NCI-H446 (cell line): ENCODE data around the gene ATOSA.
A peak's percentile ranks its signal among the peaks of the same experiment; 100 is the strongest.

Experiments
- DNase-seq, 2 experiments: peaks; one replicate each; lab custom pipeline; 2025; lab: John Stamatoyannopoulos, UW

Gene ATOSA

GRCh38 chr15:52682200-52682599 lies 3.0 kb upstream of the ATOSA start:
- DNase-seq = no peak

- DNase-seq = no peak
Measured at GRCh38 chr15:52681441-52681840, 2.3 kb upstream of the ATOSA start.

- no peak for DNase-seq
Measured at GRCh38 chr15:52680761-52681160, 1.6 kb upstream of the ATOSA start.

- DNase-seq = no peak
Measured at GRCh38 chr15:52680041-52680391, 828 bp upstream of the ATOSA start.

GRCh38 chr15:52678468-52679231 lies 538 bp downstream of the ATOSA start:
- peak in 1 of 2 experiments; percentile 30 for DNase-seq

- no peak for DNase-seq
Measured at GRCh38 chr15:52677593-52678467, 1.4 kb downstream of the ATOSA start.

- DNase-seq = no peak
Measured at GRCh38 chr15:52674831-52675230, 4.4 kb downstream of the ATOSA start.

GRCh38 chr15:52673734-52674133 lies 5.5 kb downstream of the ATOSA start:
- no peak for DNase-seq

- DNase-seq = no peak
Measured at GRCh38 chr15:52673312-52673711, 5.9 kb downstream of the ATOSA start.

- DNase-seq = no peak
Measured at GRCh38 chr15:52672661-52673060, 6.5 kb downstream of the ATOSA start.

- DNase-seq = no peak
Measured at GRCh38 chr15:52670087-52670486, 9.1 kb downstream of the ATOSA start.

GRCh38 chr15:52668133-52668532 lies 11.1 kb downstream of the ATOSA start:
- DNase-seq = no peak

- DNase-seq = no peak
Measured at GRCh38 chr15:52667597-52667996, 11.6 kb downstream of the ATOSA start.

GRCh38 chr15:52663536-52664294 lies 15.5 kb downstream of the ATOSA start:
- no peak for DNase-seq

- no peak for DNase-seq
Measured at GRCh38 chr15:52661909-52662308, 17.3 kb downstream of the ATOSA start.

GRCh38 chr15:52660192-52660591 lies 19.0 kb downstream of the ATOSA start:
- DNase-seq = no peak

- no peak for DNase-seq
Measured at GRCh38 chr15:52658955-52659354, 20.2 kb downstream of the ATOSA start.

- DNase-seq = no peak
Measured at GRCh38 chr15:52657338-52657737, 21.9 kb downstream of the ATOSA start.

GRCh38 chr15:52656412-52656811 lies 22.8 kb downstream of the ATOSA start:
- no peak for DNase-seq

- no peak for DNase-seq
Measured at GRCh38 chr15:52653431-52653964, 25.7 kb downstream of the ATOSA start.

- DNase-seq = no peak
Measured at GRCh38 chr15:52652984-52653383, 26.2 kb downstream of the ATOSA start.

- no peak for DNase-seq
Measured at GRCh38 chr15:52652286-52652685, 26.9 kb downstream of the ATOSA start.
